Spleen (tissue), 7 donors: Measurements from ENCODE around the gene LRRC8B.

Source experiments
- CTCF ChIP-seq, 11 experiments: fragments of 200-600 bp in 7 of 11; fragments of 450-650 bp in 4 of 11; sonication (generic) in 4 of 11; IDR thresholded peaks in 8 of 11; conservative IDR thresholded peaks in 3 of 11; 1 replicate in 7 of 11; 2 replicates in 4 of 11; pipeline versions ENCODE4 v1.4.0 to v1.8.0; 2016 to 2021; ENCODE audit warnings: antibody characterized with exemption in 11 of 11, inconsistent platforms in 4 of 11, mild to moderate bottlenecking in 1 of 11
- POLR2A ChIP-seq, 3 donors: fragments of 450-650 bp; IDR thresholded peaks; one replicate each; pipeline ENCODE4 v1.5.1; 2017; ENCODE audit warnings: antibody characterized with exemption in 3 of 3, mild to moderate bottlenecking in 1 of 3
- POLR2AphosphoS5 ChIP-seq, 3 donors: sonication (generic); formaldehyde crosslinking; IDR thresholded peaks; one replicate each; pipeline ENCODE4 v1.5.1; 2017; ENCODE audit warnings: antibody characterized with exemption in 3 of 3
- donor health status: DM: no; HTN: no; CAD: no; lungs with moderate emphysema.
- donor health status: DM: no; HTN: no; CAD: no.
- donor health status: DM: no; HTN: no; CAD: no.

GRCh38 chr1:89553157-89553556 lies 28.5 kb downstream of the LRRC8B start:
- TF ChIP-seq CTCF (IDR thresholded peaks at IDR 0.05 in 8 of 11, conservative IDR thresholded peaks at IDR 0.05 in 3 of 11) (no peak), POLR2AphosphoS5 (IDR thresholded peaks at IDR 0.05) (no peak), POLR2A (IDR thresholded peaks at IDR 0.05) (no peak)
